Nephron (organoid): ENCODE measurements around the gene BRI3.

Experiments
- H3K27ac Mint-ChIP-seq, 3 experiments: 2 replicates each; pipeline ENCODE4 v1.8.0; 2020; ENCODE audit warnings: mixed read lengths in 3 of 3, mild to moderate bottlenecking in 2 of 3, moderate library complexity in 1 of 3
- H3K27me3 Mint-ChIP-seq: 2 replicates; pipeline ENCODE4 v1.8.0; 2021; ENCODE audit warnings: low read depth, mild to moderate bottlenecking, moderate library complexity, mixed read lengths
- H3K36me3 Mint-ChIP-seq: 2 replicates; pipeline ENCODE4 v1.8.0; 2020; ENCODE audit warnings: low read depth, mixed read lengths
- H3K4me1 Mint-ChIP-seq: 2 replicates; pipeline ENCODE4 v1.8.0; 2020; ENCODE audit warnings: mixed read lengths
- H3K4me3 Mint-ChIP-seq, 3 experiments: 2 replicates each; pipeline ENCODE4 v1.8.0; 2020; ENCODE audit warnings: mild to moderate bottlenecking in 3 of 3, mixed read lengths in 3 of 3, moderate library complexity in 2 of 3
- H3K9me3 Mint-ChIP-seq: 2 replicates; pipeline ENCODE4 v1.8.0; 2020; ENCODE audit warnings: mixed read lengths
- CTCF ChIP-seq, 3 experiments: fragments of 200-600 bp; sonication (generic); IDR thresholded peaks; one replicate each; pipeline ENCODE4 v1.5.0; 2021; ENCODE audit warnings: antibody characterized with exemption in 3 of 3; ENCODE audit not compliant: unreplicated experiment in 3 of 3

Gene BRI3

GRCh38 chr7:98323597-98324322 is 42.3 kb downstream of the BRI3 start:
- H3K27ac Mint-ChIP-seq = no peak overlapping the region
- peaks cover 22% of the 10 kb centered on the region for H3K4me1 Mint-ChIP-seq
- no peak for TF ChIP-seq CTCF (IDR thresholded peaks at IDR 0.05; ENCODE audit: unreplicated experiment in 3 of 3)
- peak overlapping the region; percentile 20 to 72 (median 63) for H3K4me3 Mint-ChIP-seq
- no peaks in the 10 kb centered on the region for H3K9me3 Mint-ChIP-seq
- peaks cover 8% of the 10 kb centered on the region for H3K27me3 Mint-ChIP-seq
- H3K36me3 Mint-ChIP-seq = no peaks in the 10 kb centered on the region

GRCh38 chr7:98324782-98325181 is 43.3 kb downstream of the BRI3 start:
- Mint-ChIP-seq H3K4me3 (no peak overlapping the region), H3K4me1 (peaks cover 26% of the 10 kb centered on the region), H3K9me3 (no peaks in the 10 kb centered on the region), H3K27me3 (peaks cover 8% of the 10 kb centered on the region), H3K36me3 (peaks cover 3% of the 10 kb centered on the region), H3K27ac (no peak overlapping the region)
- no peak for TF ChIP-seq CTCF (IDR thresholded peaks at IDR 0.05; ENCODE audit: unreplicated experiment in 3 of 3)

- Mint-ChIP-seq H3K27ac (peak overlapping the region; percentile 10 to 81 (median 18)), H3K9me3 (peaks cover 16% of the 10 kb centered on the region), H3K36me3 (peaks cover 23% of the 10 kb centered on the region), H3K4me1 (peaks cover 14% of the 10 kb centered on the region), H3K4me3 (no peak overlapping the region), H3K27me3 (peaks cover 7% of the 10 kb centered on the region)
- TF ChIP-seq CTCF (IDR thresholded peaks at IDR 0.05; ENCODE audit: unreplicated experiment in 3 of 3) = no peak
Observed at GRCh38 chr7:98329100-98329790, 47.8 kb downstream of the BRI3 start.

- Mint-ChIP-seq H3K36me3 (peaks cover 23% of the 10 kb centered on the region), H3K9me3 (peaks cover 16% of the 10 kb centered on the region), H3K4me1 (peaks cover 12% of the 10 kb centered on the region), H3K27ac (peak overlapping the region; percentile 10 to 81 (median 18)), H3K27me3 (peaks cover under 1% of the 10 kb centered on the region), H3K4me3 (no peak overlapping the region)
- TF ChIP-seq CTCF (IDR thresholded peaks at IDR 0.05; ENCODE audit: unreplicated experiment in 3 of 3) = no peak
Observed at GRCh38 chr7:98329791-98330373, 48.4 kb downstream of the BRI3 start.

GRCh38 chr7:98330926-98331529 is 49.5 kb downstream of the BRI3 start:
- Mint-ChIP-seq H3K4me1 (peaks cover 12% of the 10 kb centered on the region), H3K9me3 (peaks cover 16% of the 10 kb centered on the region), H3K27me3 (peaks cover 4% of the 10 kb centered on the region), H3K27ac (no peak overlapping the region), H3K4me3 (no peak overlapping the region), H3K36me3 (peaks cover 27% of the 10 kb centered on the region)
- TF ChIP-seq CTCF (IDR thresholded peaks at IDR 0.05; ENCODE audit: unreplicated experiment in 3 of 3) = no peak
